ENCODE data around the gene SEC31A. TPM values are rescaled to one million over a fixed set of nuclear protein-coding genes. Genes with fewer than 3 reads are reported as not detected.

Gene SEC31A
- total RNA-seq, 2 donors from 2014 or later: 248 to 337 TPM

DNA sequence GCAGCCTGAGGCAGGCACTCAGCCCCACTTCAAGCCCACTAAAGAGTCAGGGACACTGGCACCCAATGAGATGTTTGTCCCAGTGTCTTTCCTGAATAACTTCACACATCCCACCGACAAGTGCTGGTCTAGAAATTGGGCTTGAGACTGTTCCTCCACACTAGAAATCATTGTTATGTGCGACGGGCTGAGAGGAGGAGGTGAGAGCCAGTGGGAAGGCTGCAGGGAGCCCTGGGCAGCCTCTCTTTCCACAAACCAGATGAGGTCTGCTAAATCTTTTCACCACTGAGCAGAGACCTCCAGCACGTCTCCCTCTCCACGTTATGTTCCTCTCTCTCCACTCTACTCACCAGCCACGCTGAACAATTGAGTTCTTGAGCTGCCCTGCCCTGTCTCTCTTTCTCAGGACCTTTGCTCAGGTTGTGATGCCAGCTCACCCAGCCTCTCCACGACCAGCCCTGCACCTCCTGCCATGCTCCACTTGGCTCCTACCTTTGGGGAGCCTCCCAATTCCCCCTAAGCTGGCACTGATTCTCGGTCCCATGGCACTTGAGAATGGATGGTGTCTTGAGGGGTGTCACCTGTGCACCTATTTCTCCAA is 100.8 kb downstream of the SEC31A start:
- Histone ChIP-seq H3K4me1 (ENCODE audit: control insufficient read depth in 1 of 2, low read depth in 2 of 2) (no peaks in the 10 kb centered on the region), H3K9me3 (no peaks in the 10 kb centered on the region), H3K4me3 (no peak overlapping the region), H3K36me3 (no peaks in the 10 kb centered on the region), H3K27ac (no peak overlapping the region), H3K27me3 (replicated peaks; ENCODE audit: insufficient read depth) (no peaks in the 10 kb centered on the region)
- DNase-seq (ENCODE audit: low spot score) (no peak), ATAC-seq (ENCODE audit: insufficient number of reproducible peaks, low FRiP score, low read depth) (no peak)
- TF ChIP-seq, protein P1, sequence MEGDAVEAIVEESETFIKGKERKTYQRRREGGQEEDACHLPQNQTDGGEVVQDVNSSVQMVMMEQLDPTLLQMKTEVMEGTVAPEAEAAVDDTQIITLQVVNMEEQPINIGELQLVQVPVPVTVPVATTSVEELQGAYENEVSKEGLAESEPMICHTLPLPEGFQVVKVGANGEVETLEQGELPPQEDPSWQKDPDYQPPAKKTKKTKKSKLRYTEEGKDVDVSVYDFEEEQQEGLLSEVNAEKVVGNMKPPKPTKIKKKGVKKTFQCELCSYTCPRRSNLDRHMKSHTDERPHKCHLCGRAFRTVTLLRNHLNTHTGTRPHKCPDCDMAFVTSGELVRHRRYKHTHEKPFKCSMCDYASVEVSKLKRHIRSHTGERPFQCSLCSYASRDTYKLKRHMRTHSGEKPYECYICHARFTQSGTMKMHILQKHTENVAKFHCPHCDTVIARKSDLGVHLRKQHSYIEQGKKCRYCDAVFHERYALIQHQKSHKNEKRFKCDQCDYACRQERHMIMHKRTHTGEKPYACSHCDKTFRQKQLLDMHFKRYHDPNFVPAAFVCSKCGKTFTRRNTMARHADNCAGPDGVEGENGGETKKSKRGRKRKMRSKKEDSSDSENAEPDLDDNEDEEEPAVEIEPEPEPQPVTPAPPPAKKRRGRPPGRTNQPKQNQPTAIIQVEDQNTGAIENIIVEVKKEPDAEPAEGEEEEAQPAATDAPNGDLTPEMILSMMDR (IDR thresholded peaks at IDR 0.05): no peak

DNA sequence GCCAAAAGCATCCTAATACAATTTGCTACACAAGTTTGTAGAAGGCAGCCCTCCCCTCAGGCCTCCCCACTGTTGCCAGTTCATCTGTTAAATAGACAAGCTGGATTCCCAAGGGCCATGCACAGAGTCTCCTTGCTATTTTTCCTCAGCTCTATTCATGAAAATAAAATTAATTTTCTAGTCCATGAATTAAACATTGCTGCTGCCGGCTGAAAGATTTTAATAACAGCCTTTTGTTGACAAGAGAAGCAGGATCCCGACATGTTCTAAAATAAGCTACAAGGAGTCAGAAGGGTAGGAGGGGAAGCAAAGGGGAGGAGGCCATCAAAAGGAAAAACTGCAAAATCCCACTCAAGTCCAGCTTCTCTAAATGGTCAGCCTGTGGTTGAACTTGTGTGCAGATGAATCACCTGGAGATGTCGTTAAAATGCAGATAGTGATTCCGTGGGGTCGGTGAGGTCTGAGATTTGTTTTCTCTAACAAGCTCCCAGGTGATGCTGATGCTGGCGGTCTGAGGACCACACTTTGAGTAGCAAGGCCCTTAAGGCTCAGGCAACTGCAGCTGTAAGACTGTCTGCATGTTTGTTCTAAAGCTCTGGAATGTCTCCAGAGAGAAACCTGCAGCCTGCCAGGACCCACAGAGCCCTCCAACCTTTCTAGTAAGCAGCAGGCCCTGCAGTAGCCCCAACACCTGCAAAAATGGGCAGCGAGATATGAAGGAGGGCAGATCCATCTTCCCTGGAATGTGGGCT is 101.8 kb downstream of the SEC31A start:
- H3K36me3 ChIP-seq: no peaks in the 10 kb centered on the region
- no peak overlapping the region for H3K27ac ChIP-seq
- no peak overlapping the region for H3K4me3 ChIP-seq
- H3K27me3 ChIP-seq (replicated peaks; ENCODE audit: insufficient read depth): no peaks in the 10 kb centered on the region
- TF ChIP-seq, protein P1 (IDR thresholded peaks at IDR 0.05): no peak
- no peak for DNase-seq (ENCODE audit: low spot score)
- no peaks in the 10 kb centered on the region for H3K9me3 ChIP-seq
- H3K4me1 ChIP-seq (ENCODE audit: control insufficient read depth in 1 of 2, low read depth in 2 of 2): no peaks in the 10 kb centered on the region
- ATAC-seq (ENCODE audit: insufficient number of reproducible peaks, low FRiP score, low read depth): no peak

DNA sequence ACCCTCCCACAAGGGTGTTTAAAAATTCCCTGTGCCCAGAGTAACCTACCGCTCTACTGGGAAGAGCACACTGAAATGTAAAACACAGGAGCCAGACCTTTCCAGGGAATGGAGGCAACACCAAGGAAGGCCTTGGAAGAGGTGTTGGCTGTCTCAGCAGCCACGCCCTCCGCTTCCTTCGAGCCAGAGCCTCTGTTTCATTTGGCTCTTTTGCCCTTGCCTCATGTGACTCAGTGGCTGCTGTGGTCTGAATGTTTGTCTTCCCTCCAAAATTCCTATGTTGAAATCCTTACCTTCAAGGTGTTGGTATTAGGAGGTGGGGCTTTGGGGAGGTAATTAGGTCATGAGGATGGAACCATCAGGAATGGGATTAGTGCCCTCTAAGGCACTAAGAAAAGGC is 103.6 kb downstream of the SEC31A start:
- DNase-seq (ENCODE audit: low spot score) (no peak), ATAC-seq (ENCODE audit: insufficient number of reproducible peaks, low FRiP score, low read depth) (no peak)
- Histone ChIP-seq H3K4me3 (no peak overlapping the region), H3K27me3 (replicated peaks; ENCODE audit: insufficient read depth) (no peaks in the 10 kb centered on the region), H3K9me3 (no peaks in the 10 kb centered on the region), H3K36me3 (no peaks in the 10 kb centered on the region), H3K27ac (no peak overlapping the region), H3K4me1 (ENCODE audit: control insufficient read depth in 1 of 2, low read depth in 2 of 2) (no peaks in the 10 kb centered on the region)
- TF ChIP-seq, protein P1 (IDR thresholded peaks at IDR 0.05): no peak

DNA sequence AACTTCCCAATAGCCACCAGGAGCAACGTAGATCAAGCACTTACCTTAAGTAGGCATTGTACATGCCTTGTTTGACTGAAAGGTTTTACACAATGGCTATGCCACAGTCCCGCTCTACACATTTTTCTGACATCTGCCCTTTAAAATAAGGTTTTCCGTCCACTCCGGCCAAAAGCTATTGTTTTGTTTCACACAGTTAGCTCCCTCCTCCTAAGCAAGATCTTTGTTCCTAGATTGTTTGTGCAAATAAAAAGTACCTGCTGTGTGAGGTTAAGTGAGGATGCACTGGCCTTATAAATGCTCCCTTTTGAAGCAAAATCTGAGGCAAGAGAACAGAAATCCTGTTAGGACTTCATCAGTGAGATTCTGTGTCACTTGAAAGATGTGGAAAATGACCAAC is 104.1 kb downstream of the SEC31A start:
- TF ChIP-seq, protein P1 (IDR thresholded peaks at IDR 0.05): no peak
- ATAC-seq (ENCODE audit: insufficient number of reproducible peaks, low FRiP score, low read depth) (no peak), DNase-seq (ENCODE audit: low spot score) (no peak)
- Histone ChIP-seq H3K9me3 (no peaks in the 10 kb centered on the region), H3K36me3 (no peaks in the 10 kb centered on the region), H3K27ac (no peak overlapping the region), H3K27me3 (replicated peaks; ENCODE audit: insufficient read depth) (no peaks in the 10 kb centered on the region), H3K4me3 (no peak overlapping the region), H3K4me1 (ENCODE audit: control insufficient read depth in 1 of 2, low read depth in 2 of 2) (no peaks in the 10 kb centered on the region)

DNA sequence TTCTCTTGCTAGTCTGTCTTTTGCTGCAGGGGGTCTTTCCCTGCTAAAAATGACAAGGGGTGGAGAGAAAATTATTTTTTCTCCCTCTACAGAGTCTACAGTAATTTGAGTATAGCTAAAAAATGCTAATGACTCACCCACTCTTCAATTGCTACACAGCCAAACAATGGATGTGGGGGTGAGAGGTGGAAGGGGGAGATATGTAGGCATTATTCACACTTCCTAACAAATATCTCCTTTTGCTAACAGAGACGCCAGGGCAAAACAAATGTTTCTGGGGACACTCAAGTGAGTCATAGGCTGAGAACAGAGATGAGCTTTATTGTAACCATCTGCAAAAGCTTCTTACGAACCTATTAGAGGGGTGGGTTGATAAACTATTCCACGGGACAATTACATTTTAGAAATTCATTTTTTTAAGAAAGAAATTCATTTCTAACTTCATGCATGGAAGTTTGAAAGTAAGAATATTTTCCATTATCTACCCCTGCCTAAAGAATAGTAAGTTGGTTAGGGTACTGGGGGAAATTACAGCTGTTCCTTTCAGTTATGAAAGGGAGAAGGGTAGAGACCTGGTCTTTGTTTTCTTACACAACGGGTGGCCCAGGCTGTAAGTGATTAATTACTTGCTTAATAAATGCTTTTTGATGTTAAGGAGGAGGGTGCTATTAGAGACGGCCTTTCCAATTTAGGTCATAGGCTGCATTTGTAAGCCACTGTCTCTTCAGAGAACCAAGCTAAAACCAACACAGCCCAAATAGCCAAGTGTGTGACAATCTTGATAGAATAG is 105.1 kb downstream of the SEC31A start:
- Histone ChIP-seq H3K4me3 (no peak overlapping the region), H3K4me1 (ENCODE audit: control insufficient read depth in 1 of 2, low read depth in 2 of 2) (peaks cover 0 to 2% of the 10 kb centered on the region in 2 donors), H3K27ac (no peak overlapping the region), H3K36me3 (no peaks in the 10 kb centered on the region), H3K27me3 (replicated peaks; ENCODE audit: insufficient read depth) (no peaks in the 10 kb centered on the region), H3K9me3 (no peaks in the 10 kb centered on the region)
- TF ChIP-seq, protein P1 (IDR thresholded peaks at IDR 0.05): no peak
- ATAC-seq (ENCODE audit: insufficient number of reproducible peaks, low FRiP score, low read depth) (no peak), DNase-seq (ENCODE audit: low spot score) (no peak)
